ENCODE measurements around the gene CTRB2.
A peak's percentile ranks its signal among the peaks of the same experiment; 100 is the strongest.

The CTRB2 gene

DNA sequence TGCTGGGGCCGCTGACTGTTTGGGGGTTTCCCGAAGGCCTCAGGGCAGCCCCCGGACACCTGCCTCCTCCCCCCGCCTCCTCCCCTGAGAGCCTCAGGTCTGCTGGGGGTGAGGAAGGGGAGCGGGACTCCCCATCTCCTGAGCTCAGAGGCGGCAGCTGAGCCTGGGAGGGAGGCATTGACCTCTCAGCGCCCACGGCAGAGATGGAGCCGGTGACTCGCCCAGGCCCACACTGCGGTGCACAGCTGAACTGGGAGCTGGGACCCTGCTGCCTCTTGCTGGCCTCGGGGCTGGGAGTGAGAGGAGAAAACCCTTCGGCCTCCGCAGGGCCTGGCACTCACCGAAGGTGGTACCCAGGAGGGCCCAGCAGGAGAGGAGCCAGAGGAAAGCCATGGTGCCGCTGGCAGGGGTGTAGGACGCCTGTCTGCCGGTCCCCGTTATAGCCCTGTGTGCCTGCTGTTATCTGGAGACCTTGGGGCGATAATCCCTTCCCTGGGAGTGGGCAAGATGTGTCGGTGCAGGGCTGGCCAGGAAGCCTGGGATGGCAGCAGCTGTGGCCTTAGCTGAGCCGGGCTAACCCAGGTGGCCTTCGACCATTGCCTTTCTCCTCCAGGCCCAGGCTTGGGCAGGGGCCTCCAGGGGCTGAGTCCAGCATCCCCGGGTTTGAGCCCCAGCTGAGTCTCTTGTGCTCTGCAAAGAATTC lies at the start of gene CTRB2:
CTRB2 (minus strand) TSS at position 413 of the 703 bp plus-strand sequence; CDS start at position 393, 20 bp downstream.
- no peak for DNase-seq (ENCODE audit: low spot score)

DNA sequence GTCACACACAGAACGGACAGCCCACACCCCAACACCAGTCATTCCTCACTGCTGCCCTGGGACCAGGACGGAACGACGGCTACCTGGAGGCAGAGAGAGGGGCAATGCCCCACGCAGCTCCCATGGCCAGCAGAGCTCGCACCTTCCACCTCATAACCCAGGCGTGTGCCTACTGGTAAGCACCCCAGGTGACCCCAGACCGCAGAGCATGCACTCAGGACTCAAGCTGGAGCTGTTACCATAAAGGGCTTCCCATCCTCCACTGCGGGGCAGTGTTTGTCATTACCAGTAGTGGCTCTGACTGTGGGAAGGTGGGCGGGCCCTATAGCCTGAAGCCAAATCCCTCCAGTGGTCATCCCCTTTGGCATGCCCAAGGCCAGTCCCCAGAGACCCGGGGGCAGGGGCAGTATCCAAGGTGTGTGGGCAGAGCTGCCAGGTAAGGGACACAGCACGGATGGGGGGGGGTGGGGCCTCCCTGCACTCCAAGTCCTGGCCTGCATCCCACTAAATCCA lies 49.2 kb upstream of the CTRB2 start:
- DNase-seq (ENCODE audit: low spot score) = no peak

DNA sequence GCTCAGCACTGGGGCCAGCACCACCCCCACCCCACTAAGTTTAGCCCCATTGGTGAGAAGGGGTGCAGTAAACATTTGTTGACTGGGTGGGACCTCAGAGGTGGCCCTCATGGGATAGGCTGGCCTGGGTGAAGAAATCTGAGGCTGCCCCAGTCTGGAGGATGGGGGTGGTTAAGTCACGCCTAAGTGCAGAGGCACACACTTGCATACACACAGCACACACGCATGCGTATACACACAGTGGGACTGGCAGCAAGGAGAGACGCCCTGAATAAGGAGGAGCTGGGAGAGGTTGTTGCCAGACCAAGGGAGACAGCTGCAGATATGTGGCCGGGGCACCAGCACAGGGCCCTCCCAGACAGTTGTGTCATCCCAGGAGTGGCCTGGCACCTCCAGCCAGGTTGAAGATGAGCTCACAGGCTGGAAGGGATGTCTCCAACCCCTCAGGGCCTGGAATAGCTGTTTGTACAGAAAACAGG lies 47.4 kb upstream of the CTRB2 start:
- peak; percentile 68 for DNase-seq (ENCODE audit: low spot score)

DNA sequence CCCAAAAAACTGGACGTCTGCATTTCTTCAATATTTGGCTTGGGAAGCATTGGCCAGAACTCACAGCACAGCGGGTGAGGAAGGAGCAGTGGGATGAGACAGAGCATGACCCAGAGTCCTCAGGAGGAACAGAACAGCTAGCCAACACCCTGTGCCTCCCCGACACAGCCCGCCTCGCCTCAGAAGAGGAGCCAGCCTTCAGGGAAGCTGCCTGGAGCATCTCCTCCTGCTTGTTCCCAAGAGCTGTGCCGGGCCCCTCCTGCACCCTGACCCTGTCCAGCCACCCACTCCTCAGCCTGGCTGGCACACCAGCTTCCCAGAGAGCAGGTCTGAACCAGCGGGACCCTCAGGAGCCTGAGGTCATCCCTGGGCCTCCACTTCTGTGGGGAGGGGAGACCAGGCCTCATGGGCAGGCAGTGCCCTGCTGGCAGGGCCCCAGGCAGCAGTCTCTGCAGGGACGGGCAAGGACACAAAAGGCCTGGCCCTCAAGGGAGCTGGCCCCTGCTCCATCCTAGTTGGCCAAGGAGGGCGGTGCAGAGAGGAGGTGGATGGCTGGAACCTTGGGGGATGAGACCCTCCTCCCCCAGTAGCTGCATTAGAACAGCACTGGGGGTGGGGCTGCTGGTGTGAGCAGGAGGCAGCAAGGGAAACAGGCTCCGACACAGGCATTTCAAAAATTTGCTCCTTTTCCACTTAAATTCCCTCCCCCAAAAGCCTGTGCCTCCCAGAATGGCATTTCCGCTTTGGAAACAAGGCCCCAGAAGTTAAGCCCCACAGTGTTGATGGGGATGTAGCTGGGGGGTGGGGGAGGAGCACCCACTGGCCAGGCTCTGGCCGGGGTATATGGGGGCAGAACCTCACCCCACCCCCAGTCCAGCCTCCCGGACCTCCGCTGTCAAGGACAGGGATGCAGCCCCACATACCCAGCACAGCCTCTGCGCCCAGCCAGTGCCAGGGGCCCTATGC lies 46.3 kb upstream of the CTRB2 start:
- no peak for DNase-seq (ENCODE audit: low spot score)

GRCh38 chr16:75252049-75252864 lies 45.3 kb upstream of the CTRB2 start:
- no peak for DNase-seq (ENCODE audit: low spot score)

GRCh38 chr16:75251280-75252048 lies 44.5 kb upstream of the CTRB2 start, which contains the start of gene BCAR1:
Gene BCAR1, minus strand, starts transcription at chr16:75251624. Its CDS starts 142 bp downstream, at chr16:75251482.
- peak; percentile 98 for DNase-seq (ENCODE audit: low spot score)

DNA sequence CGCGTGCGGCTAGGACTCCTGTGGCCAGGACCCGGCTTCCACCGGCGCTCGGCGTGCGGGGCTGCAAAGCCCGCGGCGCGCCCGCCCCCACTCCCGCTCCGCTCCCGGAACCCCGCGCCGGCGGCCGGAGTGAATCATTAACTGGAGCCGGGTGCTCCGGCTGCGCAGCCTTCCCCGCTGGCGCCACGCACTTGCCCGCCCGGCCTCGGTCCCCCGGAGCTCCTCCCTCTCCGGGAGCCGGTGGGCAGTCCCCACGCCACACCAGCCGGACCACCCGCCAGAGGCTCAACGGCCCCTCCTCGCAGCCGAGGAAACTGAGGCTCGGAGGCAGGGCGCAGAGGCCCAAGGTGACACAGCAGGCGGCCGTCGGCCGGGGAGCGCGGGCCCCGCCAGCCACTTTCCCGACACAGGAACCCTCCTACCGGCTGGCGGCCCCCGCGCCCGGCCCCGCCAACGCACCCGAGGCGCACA lies 43.9 kb upstream of the CTRB2 start:
- peak; percentile 99 for DNase-seq (ENCODE audit: low spot score)

GRCh38 chr16:75250089-75250808 lies 43.3 kb upstream of the CTRB2 start:
- DNase-seq (ENCODE audit: low spot score) = peak; percentile 78

DNA sequence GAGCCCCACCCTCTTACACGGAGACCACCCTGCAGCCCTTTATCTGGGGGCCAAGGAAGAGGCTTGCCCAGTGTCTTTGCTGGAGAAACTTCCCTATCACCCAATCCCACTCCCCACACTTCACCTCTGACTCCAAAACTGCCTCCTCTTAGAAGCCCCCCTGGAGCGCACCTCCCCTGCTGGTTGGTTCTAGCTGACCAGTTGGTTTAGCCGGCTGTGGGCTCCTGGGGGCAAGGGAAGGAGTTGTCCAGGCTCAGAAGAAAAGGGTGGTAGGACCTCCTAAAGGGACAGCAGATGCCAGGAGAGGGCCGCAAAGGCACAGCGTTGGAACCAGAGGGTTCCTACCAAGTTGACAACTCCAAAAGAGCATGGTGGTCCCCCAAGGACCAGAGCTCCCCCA lies 42.5 kb upstream of the CTRB2 start:
- DNase-seq (ENCODE audit: low spot score) = no peak

DNA sequence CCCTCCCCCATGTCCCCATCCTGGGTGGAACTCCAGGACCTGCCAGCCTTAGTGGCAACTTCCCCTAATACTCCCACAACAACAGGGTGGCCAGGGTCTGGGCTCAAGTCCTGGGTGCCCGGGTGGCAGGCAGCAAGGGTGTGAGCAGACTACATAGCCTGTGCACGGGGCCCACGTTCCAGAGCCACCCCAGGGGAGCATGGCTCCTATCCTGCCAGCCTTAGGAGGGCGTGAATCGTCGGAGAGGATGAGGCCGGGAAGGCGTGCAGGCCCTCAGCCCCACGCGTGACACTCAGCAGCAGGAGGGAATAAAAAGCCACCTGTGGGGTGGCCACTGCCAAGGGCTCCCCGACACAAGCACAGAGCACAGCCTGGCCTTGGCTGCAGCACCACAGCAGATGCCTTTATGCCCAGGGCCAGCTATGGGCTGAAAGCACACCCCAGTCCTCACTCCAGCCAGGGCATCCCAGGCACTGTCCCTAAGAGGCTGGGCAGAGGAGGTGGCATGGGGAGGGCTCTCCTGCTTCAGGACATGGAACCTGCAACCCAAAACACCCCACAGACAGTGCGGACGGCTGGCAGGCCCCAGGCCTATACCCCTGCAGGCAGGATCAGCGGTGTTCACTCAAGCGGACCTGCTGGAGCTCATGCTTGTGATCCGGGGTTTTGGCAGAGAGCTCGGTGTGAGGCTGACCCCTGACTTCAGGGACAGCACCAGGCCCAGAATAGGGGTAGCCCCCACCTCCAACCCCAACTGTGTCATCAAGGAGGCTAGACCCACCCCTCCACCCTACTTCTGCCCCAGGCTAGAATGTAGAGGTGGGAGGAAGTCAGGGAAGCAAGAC lies 41.8 kb upstream of the CTRB2 start:
- DNase-seq (ENCODE audit: low spot score) = no peak

GRCh38 chr16:75248142-75248535 lies 41.2 kb upstream of the CTRB2 start:
- no peak for DNase-seq (ENCODE audit: low spot score)

GRCh38 chr16:75247249-75247648 lies 40.3 kb upstream of the CTRB2 start:
- no peak for DNase-seq (ENCODE audit: low spot score)

DNA sequence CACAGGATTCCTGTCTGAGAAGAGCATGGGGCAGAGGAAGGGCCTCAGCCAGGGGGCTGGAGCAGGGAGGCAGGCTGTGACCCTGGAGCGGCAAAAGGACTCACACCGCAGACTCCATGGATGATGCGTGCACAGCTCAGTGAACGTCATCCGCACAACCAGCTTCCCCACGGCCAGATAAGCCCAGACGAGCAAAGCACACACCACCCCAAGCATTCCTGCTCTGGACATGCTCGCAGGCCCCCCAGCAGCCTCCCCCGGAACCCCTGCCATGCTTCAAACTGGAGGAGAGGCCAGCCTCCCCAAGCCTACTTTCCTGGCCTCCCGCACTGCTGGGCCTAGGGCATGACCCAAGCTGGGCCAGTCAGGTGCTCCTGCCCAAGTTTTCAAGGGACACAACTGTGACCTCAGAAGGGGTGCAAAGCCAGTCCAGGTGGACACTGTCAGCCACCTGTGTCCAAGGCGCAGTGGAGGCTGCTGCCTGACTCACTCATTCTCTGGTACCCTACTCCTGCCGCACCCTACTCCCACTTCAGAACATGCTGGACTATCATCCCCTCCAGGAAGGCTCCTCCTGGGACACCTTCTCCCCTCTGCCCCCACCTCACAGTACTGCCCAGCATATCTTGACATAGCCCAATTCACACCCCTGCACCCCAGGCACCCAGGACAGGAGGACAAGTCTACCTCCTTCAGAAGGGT lies 39.7 kb upstream of the CTRB2 start:
- DNase-seq (ENCODE audit: low spot score) = no peak

DNA sequence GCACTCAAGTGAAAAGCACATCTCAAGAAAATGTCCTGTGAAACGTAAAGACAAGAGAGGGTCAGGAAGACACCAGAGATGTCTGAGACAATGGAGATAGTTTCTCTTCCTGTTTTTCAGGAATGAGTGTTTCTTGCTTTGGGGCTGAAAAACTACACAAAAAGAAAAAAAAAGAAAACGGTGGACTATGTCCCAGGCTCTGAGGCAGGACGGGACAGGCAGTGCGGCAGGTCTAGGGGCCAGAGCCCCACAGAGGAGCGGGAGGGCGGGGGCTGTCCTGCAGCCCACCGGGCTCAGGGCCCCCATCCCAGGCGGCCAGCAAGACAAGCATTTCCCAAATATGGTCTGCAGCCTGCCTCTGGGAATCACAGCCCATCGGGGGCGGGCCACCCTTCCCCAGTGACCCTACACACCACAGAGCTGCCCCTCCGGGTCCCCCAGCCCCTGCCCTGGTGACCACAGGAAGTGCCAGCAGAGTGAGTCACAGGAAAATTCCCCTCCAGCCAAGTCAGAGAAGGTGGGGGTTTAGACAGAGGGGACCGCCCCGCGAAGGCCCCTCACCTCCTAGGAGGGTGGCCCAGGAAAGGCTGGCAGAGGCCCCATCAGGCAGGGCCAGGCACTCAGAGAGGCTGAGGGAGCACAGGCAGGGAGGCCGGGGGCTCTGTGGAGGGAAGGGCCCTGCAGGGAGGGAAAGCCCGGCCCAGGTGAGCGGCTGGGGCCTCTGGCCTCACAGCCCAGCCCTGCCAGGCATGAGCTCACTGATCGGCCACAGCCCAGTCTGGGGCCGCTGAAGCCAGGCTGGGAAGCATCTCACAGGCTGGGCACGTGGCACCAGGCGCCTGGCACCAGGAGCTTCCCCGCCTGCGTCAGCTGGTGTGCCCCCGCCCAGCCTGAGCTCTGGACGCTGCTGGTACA lies 38.1 kb upstream of the CTRB2 start:
- peak; percentile 83 for DNase-seq (ENCODE audit: low spot score)

DNA sequence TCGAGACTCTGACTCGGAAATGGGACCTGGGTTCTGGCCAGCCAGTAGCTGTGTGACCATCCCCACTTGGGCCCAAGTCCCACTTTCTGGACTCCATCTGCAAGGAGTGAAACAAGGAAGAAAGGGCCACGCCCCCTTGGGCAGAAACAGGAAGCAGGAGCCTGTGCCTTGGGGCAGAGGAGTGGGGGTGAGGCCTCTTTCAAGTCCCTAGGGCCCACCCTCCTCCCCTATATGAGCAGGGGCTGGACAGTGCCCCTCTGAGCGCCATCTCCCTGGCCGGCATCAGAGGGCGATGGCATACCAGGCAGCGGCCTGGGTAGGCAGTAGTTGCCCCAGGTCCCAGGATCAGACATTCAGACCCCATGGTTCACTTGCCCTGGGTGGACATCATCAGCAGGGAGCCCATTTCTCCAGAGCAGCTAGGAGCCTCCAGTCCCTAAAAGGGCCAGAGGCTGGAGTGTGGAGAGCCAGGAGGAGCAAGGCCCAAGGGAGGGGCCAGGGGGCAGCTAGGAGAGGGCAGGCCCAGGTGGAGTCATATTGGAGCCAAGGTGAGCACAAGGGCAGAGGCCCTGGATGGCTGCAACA lies 37.4 kb upstream of the CTRB2 start:
- no peak for DNase-seq (ENCODE audit: low spot score)

GRCh38 chr16:75243667-75244224 lies 36.8 kb upstream of the CTRB2 start:
- no peak for DNase-seq (ENCODE audit: low spot score)
